ENCODE data around the gene FAM171A1.
"Not testable (repeated sequence)": the region's sequence is repeated elsewhere in the genome, so short reads cannot be mapped to it uniquely, and the experiment has no call there.

The FAM171A1 gene

GRCh38 chr10:15341502-15342128 lies 29.5 kb downstream of the FAM171A1 start:
- no peak for DNase-seq

GRCh38 chr10:15339892-15340291 lies 31.2 kb downstream of the FAM171A1 start:
- DNase-seq: no peak

- DNase-seq: not testable (repeated sequence)
Measured at GRCh38 chr10:15337441-15337923, 33.6 kb downstream of the FAM171A1 start.

DNA sequence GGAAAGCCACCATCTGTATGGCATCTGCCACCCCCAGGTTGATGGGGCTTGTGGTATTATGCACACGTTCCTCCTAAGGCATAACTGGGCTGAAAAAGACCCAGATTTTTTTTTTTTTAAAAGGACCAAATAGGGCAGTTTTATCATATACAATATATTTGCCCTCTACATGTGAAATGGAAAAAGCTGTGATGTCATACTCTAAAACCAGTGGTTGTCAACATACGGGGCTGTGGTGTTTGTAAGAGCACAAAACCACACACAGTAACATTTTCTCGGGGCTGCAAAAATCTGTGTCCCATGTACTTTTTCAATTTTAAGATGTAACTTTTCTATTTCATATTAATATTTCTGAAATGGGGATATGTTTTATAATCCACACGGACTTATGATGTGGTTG lies 34.9 kb downstream of the FAM171A1 start:
- no peak for DNase-seq

DNA sequence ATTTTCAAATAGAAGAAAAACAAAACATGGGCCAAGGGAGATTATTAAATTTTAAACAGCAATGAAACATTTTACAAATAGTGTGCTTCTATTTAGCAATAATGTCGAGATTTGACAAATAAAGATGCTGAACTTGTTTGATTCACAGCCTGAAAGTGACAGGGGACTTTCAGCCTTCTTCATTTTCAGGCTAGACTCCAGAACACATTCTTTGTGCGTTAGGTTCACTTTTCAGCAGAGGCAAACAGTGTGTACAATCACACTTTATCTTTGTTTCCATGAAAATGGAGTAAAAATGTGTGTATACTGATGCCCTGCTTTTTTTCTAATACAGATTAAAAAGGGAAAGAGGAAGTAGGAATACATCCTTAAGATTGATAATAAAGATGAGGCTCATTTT lies 35.6 kb downstream of the FAM171A1 start:
- DNase-seq: no peak

DNA sequence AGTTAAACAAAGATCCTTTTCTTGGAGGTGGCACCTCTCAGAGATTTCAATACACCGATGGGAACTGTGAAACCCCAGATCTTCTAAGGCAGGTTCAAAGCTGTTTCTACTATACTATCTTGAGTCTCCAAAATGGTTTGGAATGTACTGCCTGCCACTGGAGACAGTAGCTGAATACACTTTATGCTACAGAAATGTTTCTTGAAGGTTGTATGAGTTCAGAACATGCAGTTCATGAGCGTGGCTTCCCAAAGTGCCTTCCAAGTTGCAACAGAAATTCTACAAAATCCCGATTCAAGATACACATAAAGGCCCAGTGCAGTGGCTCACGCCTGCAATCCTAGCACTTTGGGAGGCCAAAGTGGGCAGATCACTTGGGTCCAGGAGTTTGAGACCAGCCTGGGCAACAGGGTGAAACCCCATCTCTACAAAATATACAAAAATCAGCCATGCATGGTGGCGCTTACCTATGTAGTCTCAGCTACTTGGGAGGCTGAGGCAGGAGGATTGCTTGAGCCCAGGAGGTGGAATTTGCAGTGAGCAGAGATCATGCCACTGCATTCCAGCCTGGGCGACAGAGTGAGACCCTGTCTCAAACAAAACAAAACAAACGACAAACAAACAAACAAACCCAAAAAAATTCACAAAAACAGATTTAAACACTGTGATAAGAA lies 36.3 kb downstream of the FAM171A1 start:
- no peak for DNase-seq

DNA sequence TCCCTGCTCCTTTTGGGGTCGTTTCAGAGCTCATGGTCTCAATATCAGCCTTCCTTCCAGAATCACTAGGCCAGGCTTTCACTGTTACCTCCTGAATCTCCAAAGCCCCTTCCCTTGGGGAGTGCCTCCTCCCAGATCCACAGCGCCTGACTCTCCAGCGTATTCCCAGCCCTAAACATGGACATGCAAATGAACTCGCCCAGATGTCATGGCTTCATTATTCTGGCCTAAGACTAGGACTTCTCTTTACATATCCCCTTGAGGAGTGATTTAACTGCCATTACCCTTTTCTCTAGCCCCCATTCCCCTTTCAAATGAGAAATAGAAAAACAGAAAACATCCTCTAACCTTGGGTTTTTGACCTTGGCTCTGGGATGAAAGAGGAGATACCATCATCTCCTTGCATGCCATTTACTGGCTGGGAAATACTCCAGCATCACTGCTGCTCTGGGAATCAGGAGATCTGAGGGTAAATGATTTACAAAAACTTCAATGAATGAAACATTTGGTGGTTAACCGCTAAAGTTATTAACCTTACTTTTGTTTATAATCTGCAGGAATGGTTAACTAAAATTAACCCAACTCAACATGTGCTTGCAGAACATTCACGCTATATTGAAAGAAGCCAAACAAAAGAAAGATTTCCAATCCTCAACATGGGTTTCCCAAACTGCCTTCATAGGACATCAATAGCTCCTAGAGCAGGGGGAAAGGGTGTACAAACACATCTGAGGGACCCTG lies 37.0 kb downstream of the FAM171A1 start:
- DNase-seq: no peak

- not testable (repeated sequence) for DNase-seq
Measured at GRCh38 chr10:15333181-15333580, 37.9 kb downstream of the FAM171A1 start.

DNA sequence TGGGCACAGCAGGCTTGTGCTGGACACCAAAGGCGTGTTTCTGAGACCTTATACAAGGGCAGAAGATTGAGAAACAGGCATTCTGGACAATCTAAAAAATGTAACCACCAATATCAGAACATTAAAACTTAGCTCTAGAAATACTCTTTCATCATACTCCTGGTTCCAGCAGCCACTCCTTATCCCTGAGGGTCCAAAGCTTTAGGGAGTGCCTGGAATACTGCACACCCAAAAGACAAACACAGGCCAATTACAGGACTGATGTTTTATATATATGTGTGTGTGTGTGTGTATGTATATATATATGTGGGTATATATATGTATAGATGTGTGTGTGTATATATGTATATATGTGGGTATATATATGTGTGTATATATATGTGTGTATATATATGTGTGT lies 39.6 kb downstream of the FAM171A1 start:
- no peak for DNase-seq

- no peak for DNase-seq
Measured at GRCh38 chr10:15329437-15329836, 41.7 kb downstream of the FAM171A1 start.

- DNase-seq: no peak
Measured at GRCh38 chr10:15325944-15326284, 45.2 kb downstream of the FAM171A1 start.

- no peak for DNase-seq
Measured at GRCh38 chr10:15325243-15325943, 45.7 kb downstream of the FAM171A1 start.

DNA sequence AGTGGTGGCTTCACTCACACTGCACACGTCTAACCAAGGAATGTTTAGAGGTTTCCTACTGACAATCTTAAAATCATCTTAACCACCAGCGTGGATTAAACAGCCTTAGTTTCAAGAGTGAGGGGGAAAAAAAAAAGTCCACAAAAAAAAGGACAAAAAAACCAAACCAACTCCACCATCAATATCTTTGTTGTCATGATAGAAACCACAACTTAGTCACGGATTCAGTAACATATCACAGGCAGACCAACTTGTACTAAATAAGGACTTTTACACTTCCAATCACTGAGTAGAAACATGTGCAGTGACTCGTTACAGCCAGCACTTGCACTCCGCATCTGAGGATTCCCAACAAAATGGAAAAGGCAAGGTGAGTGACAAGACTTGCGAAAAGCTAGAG lies 46.5 kb downstream of the FAM171A1 start:
- DNase-seq: no peak

GRCh38 chr10:15324113-15324512 lies 47.0 kb downstream of the FAM171A1 start:
- no peak for DNase-seq

GRCh38 chr10:15322356-15322755 lies 48.7 kb downstream of the FAM171A1 start:
- no peak for DNase-seq

DNA sequence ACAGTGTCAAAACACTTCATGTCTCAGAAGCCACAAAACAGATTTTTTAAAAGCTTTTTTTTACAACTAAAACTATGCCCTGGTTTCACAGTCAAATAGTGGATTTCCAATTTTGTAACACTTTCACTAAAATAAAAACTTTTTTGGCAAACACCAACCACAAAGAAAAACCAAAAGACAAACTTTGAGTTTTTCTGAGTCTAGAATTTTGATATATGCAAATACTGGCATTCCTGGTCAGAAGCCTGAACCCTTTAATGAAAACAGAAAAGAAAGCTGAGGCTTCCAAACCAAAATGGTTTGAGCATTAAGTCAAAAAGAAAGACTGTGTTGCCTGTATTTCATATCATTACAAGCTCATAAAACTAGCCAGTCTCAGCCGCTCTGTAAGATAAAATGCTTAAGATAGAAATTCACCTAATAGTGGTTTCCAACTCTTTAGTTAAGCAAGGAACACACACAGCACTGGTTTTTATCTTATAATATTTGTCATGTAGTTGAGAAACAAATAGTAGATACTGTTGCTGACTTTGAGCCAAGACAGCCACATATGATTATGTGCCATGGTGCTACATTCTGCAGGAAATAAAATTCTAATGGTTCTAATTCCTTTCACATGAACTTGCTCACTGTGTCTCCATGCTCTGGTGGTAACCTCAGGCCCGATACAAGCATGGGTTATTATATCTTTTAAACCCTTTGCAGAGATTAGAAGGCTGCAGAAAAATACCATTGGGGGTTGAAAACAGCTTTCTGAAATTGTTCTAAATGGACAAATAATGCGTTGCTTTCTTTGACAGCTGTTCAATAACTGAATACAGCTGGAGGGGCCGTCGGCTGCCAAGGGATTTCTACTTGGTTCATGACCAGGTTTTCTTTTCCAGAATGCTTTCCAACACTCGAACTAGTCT lies 49.4 kb downstream of the FAM171A1 start:
- DNase-seq: no peak

DNA sequence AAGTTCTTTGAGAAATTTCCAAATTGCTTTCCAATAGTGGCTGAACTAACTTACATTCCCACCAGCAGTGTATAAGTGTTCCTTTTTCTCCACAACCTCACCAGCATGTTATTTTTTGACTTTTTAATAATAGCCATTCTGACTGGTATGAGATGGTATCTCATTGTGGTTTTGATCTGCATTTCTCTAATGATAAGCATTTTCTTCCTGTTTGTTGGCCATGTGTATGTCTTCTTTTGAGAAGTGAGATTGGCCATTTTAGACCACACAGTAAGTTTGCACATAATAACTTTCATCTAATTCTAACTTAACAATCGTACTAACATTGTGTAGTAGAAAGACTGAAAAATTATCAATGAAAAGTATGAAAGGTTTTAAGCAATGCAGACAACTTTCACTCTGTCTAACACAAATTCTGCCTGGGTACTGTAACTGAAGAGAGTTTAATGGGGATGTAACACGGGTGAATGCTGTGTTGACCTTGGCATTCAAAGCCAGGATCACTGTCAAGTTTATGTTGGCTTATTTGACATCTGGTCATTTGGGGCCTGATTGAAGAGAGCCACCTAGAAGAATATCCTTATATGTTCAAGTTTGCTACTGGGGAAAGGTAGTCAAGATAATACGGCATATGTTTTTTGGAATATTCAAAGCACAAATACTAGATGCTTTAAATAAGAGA lies 50.4 kb downstream of the FAM171A1 start:
- DNase-seq: no peak

DNA sequence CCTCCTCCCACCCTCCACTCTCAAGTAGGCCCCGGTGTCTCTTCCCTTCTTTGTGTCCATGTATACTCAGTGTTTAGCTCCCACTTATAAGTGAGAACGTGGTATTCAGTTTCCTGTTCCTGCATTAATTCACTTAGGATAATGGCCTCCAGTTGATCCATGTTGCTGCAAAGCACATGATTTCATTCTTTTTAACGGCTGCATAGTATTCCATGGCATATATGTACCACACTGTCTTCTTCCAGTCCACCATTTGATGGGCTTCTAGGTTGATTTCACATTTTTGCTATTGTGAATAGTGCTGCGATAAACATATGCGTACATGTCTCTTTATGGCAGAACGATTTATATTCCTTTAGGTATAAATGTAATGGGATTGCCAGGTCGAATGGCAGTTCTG lies 51.0 kb downstream of the FAM171A1 start:
- no peak for DNase-seq

GRCh38 chr10:15316871-15317464 lies 54.1 kb downstream of the FAM171A1 start:
- DNase-seq: no peak

- no peak for DNase-seq
Measured at GRCh38 chr10:15316145-15316544, 54.9 kb downstream of the FAM171A1 start.

DNA sequence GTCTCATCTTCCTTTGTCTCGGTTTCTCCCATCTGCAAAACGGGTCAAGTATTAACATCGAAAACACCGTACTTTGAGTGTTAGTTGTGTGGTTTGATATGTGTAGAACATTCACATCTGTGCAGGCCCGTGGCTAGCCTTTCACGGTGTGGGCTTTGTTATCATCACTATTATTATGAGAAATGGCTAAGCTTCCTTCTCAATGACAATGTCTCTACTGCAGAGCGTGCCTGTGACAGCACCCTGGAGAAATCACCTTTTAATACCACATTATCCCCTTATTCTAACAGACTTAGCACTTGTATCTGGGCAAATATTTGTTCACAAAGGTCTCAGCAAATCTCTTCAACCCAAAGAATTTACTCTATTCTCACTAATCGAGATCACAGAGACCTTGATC lies 55.8 kb downstream of the FAM171A1 start:
- DNase-seq: no peak

Measured in GF-D8 (cell line).